GM18517 (cell line): ENCODE measurements around the gene DNAJC5.
"Not testable (repeated sequence)": the region's sequence is repeated elsewhere in the genome, so short reads cannot be mapped to it uniquely, and the experiment has no call there.

Experiments
- ATAC-seq: cut with Tn5 transposase; IDR thresholded peaks from one replicate; pipeline ENCODE4 v1.9.1; 2021; ENCODE audit warnings: mild to moderate bottlenecking, moderate library complexity; ENCODE audit not compliant: unreplicated experiment

Gene DNAJC5

DNA sequence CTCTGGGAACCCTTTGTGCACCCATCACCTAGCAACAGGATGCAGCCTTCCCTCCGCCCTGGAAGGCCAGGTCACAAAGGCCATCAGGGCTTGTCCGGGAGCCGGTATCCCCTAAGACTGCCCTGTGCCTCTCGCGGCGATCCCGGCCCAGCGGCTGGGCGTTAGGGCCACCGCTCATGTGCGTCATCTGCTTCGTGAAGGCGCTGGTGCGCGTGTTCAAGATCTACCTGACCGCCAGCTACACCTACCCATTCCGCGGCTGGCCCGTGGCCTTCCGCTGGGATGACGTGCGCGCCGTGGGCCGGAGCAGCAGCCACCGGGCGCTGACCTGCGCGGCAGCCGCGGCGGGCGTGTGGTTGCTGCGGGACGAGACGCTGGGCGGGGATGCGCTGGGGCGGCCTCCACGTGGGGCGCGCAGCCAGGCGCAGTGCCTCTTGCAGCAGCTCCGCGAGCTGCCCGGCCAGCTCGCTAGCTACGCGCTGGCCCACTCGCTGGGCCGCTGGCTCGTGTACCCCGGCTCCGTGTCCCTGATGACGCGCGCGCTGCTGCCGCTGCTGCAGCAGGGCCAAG, 33.5 kb upstream of the DNAJC5 start, which contains the start of gene ABHD16B:
Gene ABHD16B, plus strand, starts transcription at position 134 of the 570 bp plus-strand sequence. Its CDS starts 43 bp downstream, at position 177.
- ATAC-seq: no peak

DNA sequence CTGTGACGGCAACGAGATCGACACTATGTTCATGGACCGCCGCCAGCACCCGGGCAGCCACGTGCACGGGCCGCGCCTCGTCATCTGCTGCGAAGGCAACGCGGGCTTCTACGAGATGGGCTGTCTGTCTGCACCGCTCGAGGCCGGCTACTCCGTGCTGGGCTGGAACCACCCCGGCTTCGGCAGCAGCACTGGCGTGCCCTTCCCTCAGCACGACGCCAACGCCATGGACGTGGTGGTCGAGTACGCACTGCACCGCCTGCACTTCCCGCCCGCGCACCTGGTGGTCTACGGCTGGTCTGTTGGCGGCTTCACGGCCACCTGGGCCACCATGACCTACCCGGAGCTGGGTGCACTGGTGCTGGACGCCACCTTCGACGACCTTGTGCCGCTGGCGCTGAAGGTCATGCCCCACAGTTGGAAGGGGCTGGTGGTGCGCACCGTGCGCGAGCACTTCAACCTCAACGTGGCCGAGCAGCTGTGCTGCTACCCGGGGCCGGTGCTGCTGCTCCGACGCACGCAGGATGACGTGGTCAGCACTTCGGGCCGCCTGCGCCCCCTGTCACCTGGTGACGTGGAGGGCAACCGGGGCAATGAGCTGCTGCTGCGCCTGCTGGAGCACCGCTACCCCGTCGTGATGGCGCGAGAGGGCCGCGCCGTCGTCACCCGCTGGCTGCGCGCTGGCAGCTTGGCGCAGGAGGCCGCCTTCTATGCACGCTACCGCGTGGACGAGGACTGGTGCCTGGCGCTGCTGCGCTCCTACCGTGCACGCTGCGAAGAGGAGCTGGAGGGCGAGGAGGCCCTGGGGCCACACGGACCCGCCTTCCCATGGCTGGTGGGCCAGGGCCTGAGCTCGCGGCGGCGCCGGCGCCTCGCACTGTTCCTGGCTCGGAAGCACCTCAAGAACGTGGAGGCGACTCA, 32.7 kb upstream of the DNAJC5 start:
- ATAC-seq: no peak

DNA sequence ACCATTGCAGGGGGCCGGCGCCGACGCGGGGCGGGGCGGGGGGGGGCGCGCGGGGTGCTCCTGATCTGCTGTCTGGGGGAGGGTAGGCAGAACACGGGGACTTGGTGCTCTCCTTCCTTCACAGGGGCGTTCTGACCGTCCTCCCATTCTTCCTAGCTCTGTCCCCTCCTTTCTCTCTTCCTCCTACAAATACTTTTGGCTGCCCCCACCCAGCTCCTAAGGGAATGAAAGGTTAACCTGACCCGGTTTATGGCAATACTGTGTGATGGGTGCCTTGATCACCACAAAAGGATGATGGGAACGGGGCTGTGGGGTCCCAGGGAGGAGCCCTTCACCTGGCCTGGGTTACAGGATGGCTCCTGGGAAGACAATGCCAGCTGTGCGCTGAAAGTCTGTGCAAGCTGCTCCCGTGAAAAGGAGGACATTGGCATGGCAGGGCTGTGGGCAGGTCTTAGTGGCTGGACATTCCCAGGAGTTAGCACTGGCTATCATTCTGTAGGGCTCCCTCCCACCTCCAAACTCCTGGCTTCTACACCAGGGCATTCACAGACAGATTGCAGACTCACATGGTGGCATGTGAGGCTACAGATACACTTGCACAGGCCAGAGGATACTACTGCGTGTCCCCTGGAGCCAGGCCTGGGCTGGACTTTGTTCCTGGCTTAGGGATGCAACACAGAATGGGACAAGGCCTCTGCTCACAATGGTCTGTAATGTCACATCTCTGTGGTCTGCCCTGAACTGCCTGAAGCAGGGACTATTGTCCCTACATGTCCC, 31.7 kb upstream of the DNAJC5 start:
- no peak for ATAC-seq

DNA sequence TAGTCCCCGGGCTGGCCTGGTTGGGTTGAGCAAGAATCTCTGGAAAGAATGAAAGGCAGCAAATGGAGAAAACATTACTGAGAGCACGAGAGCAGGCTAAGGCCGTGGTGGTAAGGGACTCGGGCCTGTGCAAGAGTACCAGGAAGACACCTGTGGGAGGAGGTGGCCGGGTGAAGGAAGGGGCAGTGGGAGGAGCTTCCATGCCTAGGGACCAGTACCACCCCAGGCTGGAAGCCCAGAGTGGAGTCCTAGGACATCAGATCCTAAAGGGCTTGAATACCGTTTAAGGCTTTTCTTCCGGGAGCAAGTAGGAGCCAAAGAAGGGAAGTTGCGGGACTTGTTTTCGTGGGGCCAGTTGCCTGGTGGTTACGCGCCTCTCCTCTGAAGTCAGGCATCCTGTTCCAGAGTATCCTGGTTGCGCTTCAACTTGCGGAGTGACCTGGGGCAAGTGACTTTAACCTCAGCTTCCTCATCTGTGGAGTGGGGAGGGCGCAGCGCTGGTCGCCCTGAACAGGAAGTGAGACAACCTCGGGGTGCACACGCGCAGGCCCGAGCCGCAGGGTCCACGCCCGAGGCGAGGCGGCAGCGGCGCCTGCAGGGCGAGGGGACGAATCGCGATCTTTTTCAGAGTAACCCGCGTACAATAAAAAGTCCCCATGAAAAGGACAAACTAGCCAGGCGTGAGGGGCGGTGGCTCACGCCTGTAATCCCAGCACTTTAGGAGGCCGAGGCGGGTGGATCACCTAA, 31.0 kb upstream of the DNAJC5 start:
- peak; percentile 44 for ATAC-seq

DNA sequence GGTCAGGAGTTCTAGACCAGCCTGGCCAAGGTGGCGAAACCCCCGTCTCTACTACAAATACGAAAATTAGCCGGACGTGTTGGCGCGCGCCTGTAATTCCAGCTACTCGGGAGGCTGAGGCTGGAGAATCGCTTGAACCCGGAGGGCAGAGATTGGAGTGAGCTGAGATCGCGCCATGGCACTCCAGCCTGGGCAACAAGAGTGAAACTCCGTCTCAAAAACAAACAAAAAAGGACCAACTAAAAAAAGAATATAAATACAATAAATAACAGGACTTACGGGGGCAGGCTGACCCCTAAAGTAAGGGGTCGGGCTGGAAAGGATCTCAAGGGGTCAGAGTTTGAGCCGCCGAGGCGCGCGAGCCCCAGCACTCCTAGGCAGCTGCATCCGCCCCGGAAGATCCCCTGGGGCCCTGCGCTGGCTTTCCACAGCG, 30.4 kb upstream of the DNAJC5 start:
- ATAC-seq: peak; percentile 4

DNA sequence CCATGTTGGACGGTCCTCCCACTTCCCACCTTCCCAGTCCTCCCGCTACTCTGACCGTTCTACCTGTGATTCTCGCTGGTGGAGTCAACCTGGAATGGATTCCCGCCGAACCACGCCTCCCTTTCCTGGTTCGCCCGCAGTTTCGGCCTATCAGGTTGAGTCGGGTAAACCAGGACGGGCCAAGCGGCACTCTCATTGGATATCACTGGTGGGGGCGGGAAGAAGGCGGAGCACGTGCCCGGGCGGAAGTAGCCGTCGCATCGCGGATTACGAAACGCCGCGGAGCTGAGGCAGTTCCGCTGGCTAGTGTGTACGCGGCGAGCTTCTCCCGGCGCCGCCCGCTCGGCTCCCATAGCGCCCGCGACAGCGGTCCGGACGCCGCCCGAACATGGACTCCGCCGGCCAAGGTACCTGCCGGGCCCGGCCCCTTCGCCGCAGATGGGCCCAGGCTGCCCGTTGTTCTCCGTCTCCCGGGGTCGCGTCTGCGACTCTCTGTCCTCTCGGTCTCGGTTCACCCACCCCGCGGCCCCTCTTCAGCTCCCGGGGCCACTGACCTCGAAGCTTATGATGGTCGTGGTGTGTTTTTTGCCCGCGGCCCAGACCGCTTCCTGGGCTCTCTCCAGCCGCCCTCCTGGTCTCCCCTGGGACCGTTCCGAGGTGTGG, 29.8 kb upstream of the DNAJC5 start, which contains the start of gene TPD52L2:
Gene TPD52L2, plus strand, starts transcription at position 293 of the 663 bp plus-strand sequence. Its CDS starts 96 bp downstream, at position 389.
- peak; percentile 65 for ATAC-seq

DNA sequence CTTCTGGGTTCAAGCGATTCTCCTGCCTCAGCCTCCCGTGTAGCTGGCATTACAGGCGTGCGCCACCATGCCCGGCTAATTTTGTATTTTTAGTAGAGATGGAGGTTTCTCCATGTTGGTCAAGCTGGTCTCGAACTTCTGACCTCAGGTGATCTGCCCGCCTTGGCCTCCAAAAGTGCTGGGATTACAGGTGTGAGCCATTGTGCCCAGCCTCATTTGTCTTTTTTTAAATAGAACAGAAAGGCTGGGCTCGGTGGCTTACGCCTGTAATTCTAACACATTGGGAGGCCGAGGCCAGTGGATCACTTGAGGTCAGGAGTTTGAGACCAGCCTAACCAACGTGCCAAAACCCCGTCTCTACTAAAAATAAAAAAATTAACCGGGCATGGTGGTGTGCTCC, 27.9 kb upstream of the DNAJC5 start:
- not testable (repeated sequence) for ATAC-seq

DNA sequence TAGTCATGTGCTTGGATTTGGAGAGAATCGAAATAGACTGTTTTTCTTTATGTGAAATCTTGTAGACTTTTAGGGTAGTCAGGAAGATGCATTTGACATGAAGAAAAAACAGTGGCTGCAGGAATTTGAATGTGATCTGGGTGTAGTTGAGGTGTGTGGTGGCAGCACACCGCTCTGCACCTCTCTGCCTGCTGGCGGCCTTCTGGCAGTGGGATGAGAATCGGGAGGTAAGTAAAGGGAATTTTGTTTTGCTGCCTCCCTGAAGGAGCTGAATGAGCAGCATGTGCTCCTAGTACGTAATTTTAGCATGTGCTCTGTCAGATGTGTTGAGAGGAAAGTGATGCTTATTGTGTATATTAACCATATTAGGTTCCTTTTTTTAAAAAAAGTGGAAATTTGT, 26.7 kb upstream of the DNAJC5 start:
- no peak for ATAC-seq

DNA sequence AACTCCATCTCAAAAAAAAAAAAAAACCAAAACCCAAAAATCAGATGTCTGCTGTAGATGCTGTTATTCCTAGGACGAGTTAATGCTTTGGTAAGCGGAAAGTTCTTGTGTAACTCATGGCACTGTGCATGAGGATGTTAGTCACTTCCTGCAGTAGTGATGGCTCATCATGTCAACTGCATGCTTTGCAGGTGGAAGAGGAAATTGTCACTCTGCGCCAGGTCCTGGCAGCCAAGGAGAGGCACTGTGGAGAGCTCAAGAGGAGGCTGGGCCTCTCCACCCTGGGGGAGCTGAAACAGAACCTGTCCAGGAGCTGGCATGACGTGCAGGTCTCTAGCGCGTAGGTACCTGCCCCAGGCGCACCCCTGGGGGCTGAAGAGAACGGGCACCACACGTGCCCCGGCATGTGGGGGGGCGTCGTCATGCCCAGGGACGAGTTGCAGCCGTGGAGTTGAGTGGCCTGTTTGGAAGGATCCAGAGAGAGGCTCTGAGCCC, 21.4 kb upstream of the DNAJC5 start:
- no peak for ATAC-seq

DNA sequence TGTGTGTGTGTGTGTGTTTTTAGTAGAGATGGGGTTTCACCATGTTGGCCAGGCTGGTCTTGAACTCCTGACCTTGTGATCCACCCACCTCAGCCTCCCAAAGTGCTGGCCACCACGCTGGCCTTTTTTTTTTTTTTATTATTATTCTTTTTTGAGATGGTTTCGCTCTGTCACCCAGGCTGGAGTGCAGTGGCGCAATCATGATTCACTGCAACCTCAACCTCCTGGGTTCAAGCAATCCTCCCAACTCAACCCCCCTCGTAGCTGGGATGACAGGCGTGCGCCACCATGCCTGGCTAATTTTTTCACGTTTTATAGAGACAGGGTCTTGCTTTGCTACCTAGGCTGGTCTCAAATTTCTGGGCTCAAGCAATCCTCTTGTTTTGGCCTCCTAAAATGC, 20.7 kb upstream of the DNAJC5 start:
- not testable (repeated sequence) for ATAC-seq

DNA sequence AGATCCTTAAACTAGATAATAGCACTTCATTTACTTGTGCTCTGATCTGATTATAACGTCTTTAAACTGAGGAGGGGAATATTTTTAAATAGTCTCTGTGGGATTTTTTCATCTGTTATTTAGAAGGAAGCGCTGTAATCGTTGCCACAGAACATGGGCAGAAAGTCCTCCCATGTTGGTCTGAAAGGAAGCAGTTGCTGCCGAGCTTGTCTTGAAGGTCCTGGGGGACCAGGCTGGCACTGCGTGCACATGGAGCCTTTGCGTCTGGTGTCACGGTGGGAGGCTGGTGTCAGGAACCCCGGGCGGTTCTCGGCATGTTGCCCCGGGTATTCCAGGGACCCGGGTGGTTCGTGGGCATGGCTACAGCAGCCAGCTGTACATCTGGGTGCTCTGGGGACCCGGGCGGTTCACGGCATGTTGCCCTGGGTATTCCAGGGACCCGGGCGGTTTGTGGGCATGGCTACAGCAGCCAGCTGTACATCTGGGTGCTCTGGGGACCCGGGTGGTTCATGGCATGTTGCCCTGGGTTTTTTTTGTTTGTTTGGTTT, 18.4 kb upstream of the DNAJC5 start:
- no peak for ATAC-seq

DNA sequence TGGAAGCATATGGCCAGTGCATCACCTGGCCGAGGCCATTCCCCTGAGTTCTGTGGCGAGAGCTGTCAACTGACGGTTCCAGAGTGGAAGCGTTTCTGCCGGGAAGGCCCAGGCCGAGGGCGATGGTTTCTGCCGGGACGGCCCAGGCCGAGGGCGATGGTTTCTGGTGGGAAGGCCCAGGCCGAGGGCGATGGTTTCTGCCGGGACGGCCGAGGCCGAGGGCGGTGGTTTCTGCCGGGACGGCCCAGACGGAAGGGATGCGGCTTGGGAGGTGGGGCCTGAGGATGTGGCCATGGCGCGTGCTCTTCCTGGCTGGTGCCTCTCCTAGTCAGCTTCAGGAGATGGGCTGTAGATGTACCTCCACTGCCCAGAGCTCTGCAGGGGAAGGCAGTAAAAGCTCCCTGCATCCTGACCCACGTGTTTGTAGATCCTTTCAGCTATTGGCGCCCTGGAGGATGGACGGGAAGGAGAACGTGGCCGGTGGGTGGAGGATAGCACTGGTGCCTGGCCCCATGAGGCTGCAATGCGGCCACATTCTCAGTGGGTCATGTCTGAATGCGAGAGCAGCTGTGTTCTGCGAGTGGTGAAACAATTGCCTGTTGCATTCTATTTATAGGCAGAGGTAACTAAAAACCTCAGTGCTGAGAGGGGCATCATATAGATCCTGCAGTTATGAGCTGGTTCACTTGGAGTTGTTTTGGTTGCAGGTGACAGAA, 17.0 kb upstream of the DNAJC5 start:
- ATAC-seq: no peak

DNA sequence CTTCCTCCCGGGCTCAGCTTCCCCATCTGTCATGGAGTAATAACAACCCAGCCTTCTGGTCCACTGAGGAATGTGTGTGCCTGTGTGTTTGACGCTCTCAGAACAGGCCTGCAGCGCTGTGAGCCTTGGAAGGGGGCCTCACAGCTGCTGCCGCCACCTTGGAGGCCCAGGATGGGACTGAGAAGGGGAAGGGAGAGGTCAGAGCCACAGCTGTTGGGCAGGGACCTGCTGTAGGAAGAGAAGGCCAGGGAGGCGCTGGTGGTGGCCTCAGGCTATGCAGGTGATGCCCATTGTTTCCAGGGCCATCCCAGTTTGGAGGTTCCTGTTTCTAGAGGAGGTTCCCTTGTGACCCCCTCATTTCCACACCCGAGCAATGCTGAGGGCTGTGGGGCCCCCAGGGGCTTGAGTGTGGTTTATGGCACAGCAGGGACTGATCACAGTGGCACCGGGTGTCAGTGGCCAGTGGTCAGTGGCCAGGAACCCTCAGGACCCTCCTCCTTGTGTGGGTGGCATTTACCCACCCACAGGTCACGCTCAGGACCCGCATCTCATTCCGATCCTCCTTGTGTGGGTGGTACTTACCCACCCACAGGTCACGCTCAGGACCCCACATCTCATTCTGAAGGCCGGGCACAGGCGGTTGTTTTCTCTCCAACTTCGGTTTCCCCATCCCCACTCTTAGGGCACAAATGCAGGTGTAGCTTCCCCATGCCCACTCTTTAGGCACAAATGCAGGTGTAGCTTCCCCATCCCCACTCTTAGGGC, 15.8 kb upstream of the DNAJC5 start:
- ATAC-seq: no peak

DNA sequence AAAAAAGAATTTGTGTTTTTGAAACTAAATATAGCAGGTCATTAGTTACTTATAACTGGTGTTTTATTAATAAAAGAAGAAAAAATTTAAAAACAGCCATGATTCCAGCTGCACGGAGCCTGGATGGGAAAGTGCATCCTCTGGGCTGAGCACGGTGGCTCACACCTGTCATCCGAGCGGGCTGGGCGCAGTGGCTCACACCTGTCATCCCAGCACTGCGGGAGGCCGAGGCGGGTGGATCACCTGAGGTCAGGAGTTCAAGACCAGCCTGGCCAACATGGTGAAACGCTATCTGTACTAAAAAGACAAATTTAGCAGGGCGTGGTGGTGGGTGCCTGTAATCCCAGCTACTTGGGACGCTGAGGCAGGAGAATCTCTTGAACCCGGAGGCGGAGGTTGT, 14.0 kb upstream of the DNAJC5 start:
- not testable (repeated sequence) for ATAC-seq

DNA sequence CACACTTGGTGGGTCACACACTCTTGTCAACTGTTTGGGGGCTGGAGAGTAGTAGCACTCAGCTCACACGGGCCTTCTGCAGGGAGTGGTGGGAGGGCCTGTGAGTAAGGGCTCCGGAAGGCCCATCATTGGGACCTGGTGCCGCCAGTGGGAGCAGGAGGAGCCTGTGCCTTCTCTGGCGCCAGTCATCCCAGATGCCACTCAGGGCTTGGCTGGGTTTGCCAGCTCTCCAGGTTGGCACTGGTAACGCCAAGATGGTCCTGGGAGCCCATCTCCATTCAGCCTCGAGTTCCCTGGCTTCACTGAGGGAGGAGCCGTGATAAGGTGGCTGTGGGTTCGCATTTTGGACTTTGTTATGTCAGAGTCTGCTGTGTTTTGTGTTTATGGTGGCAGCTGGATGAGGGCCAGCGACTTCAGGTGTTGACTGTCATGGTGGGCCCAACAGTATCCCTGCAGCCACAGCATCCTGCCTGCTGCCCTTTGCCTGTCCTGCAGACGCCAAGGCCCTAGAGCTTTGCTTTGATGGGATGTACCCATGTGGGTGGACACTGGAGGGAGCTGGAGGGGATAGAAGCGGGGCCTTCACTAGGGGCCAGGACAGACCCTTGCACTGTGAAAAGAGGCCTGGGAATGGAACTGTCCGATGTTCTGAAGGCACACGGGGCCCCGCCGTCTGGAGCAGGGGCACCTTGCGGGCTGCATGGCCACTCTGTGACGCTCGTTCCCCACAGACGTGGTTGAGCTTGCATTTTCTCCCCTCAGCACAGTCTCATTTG, 13.3 kb upstream of the DNAJC5 start:
- ATAC-seq: no peak

DNA sequence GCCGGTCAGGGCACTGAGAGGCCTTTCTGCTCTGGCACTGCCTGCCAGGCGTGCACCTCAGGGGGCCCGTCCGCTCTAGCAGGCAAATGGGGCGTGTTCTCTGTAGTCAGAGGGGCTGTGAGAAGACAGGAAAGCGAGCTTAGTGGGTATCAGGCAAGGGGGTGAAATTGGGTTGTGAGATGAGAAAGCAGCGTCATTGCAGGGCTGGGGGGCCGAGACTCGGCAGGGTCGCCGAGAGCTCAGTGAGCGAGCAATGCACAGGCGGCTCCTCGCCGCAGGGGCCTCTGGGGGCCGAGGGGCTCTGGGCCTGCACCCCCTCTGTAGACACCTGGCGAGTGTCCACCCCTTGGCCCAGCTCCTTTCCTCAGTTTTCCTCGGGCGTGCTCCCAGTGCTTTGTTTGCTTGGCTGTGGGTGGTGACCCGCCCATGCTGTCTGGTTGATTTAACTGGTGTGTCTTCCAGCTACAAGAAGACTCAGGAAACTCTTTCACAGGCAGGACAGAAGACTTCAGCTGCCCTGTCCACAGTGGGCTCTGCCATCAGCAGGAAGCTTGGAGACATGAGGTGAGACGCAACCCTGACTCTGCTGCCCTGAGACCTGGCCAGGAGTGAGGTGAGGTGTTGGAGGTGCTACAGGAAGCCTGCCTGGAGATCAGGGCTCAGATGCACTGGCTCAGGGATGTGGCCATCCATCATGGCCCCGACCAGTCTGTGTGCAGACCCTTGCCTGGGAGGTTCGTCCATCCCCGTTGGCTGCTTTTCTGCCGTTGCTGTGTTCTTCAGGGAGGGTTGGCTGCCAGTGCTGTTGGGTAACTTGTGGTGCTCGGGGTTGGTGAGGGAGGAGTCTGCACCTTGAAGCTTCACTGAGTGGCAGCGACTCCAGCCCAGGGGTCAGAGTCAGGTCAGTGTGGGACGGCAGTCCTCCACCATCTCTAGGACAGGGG, 12.4 kb upstream of the DNAJC5 start:
- no peak for ATAC-seq
